Anterior cingulate cortex (tissue), 58 donors: ENCODE measurements around the gene SH2D3C.
A peak's percentile ranks its signal among the peaks of the same experiment; 100 is the strongest.
"Not testable (repeated sequence)": the region's sequence is repeated elsewhere in the genome, so short reads cannot be mapped to it uniquely, and the experiment has no call there.

Source experiments
- DNase-seq, 58 donors: peaks; one replicate each; lab custom pipeline; 2025; lab: John Stamatoyannopoulos, UW

SH2D3C gene

GRCh38 chr9:127770905-127771569, 7.4 kb downstream of the SH2D3C start:
- DNase-seq: peak; percentile 51 to 95 (median 87)

- no peak for DNase-seq
Measured at GRCh38 chr9:127770583-127770904, 7.9 kb downstream of the SH2D3C start.

- no peak for DNase-seq
Measured at GRCh38 chr9:127769929-127770582, 8.4 kb downstream of the SH2D3C start.

- no peak for DNase-seq
Measured at GRCh38 chr9:127769101-127769500, 9.4 kb downstream of the SH2D3C start.

GRCh38 chr9:127768698-127769097, 9.8 kb downstream of the SH2D3C start:
- no peak for DNase-seq

GRCh38 chr9:127767909-127768331, 10.5 kb downstream of the SH2D3C start:
- DNase-seq: no peak

GRCh38 chr9:127767410-127767809, 11.1 kb downstream of the SH2D3C start:
- no peak for DNase-seq

GRCh38 chr9:127765418-127765817, 13.0 kb downstream of the SH2D3C start:
- DNase-seq: no peak

GRCh38 chr9:127763918-127764384, 14.5 kb downstream of the SH2D3C start:
- DNase-seq: peak in 4 of 58 donors; percentile 10 to 24 (median 12)

- no peak for DNase-seq
Measured at GRCh38 chr9:127762111-127762676, 16.3 kb downstream of the SH2D3C start.

- no peak for DNase-seq
Measured at GRCh38 chr9:127761491-127761956, 16.9 kb downstream of the SH2D3C start.

- no peak for DNase-seq
Measured at GRCh38 chr9:127761061-127761460, 17.4 kb downstream of the SH2D3C start.

- no peak for DNase-seq
Measured at GRCh38 chr9:127758843-127759242, 19.6 kb downstream of the SH2D3C start.

- DNase-seq: not testable (repeated sequence)
Measured at GRCh38 chr9:127756776-127757175, 21.7 kb downstream of the SH2D3C start.

- no peak for DNase-seq
Measured at GRCh38 chr9:127756233-127756632, 22.2 kb downstream of the SH2D3C start.

GRCh38 chr9:127755061-127756060, 23.1 kb downstream of the SH2D3C start:
- peak in 22 of 58 donors; percentile 8 to 65 (median 36) for DNase-seq

GRCh38 chr9:127754099-127755060, 24.1 kb downstream of the SH2D3C start:
- DNase-seq: peak in 50 of 58 donors; percentile 18 to 83 (median 58)

- DNase-seq: no peak
Measured at GRCh38 chr9:127753622-127754021, 24.8 kb downstream of the SH2D3C start.

- DNase-seq: peak in 1 of 58 donors; percentile 5
Measured at GRCh38 chr9:127753148-127753547, 25.3 kb downstream of the SH2D3C start.
